Limb (tissue), 2 donors: Measurements from ENCODE around the gene SNAP25.

Experiments used
- DNase-seq, 2 donors: peaks; one replicate each; pipeline ENCODE4 v3.0.0-alpha.2; 2016; ENCODE audit errors: extremely low spot score in 2 of 2

SNAP25 gene

GRCh38 chr20:10218536-10219451, at the start of gene SNAP25:
SNAP25 (plus strand) TSS chr20:10218830; CDS start chr20:10275492, 56,662 bp downstream.
- peak; percentile 84 to 93 for DNase-seq

DNA sequence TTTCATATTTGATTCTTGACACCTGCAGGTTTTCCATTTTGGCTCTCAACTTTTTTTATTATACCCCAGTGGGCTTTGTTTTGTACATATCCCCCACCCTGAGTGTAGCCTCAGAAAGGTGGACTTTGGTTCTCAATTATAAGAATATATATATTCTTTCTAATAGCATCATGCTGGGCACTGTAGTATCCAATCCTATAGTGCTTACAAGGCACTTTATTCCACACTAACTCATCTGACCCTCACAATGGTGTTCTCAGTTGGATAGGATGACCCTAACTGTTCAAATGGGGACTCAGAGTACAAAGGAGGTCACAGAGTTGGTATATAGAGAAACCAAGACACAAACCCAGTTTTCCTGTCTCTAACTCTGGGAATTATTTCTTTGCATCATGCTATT, 48.9 kb upstream of the SNAP25 start:
- DNase-seq: no peak

GRCh38 chr20:10170261-10170660, 48.4 kb upstream of the SNAP25 start:
- no peak for DNase-seq

DNA sequence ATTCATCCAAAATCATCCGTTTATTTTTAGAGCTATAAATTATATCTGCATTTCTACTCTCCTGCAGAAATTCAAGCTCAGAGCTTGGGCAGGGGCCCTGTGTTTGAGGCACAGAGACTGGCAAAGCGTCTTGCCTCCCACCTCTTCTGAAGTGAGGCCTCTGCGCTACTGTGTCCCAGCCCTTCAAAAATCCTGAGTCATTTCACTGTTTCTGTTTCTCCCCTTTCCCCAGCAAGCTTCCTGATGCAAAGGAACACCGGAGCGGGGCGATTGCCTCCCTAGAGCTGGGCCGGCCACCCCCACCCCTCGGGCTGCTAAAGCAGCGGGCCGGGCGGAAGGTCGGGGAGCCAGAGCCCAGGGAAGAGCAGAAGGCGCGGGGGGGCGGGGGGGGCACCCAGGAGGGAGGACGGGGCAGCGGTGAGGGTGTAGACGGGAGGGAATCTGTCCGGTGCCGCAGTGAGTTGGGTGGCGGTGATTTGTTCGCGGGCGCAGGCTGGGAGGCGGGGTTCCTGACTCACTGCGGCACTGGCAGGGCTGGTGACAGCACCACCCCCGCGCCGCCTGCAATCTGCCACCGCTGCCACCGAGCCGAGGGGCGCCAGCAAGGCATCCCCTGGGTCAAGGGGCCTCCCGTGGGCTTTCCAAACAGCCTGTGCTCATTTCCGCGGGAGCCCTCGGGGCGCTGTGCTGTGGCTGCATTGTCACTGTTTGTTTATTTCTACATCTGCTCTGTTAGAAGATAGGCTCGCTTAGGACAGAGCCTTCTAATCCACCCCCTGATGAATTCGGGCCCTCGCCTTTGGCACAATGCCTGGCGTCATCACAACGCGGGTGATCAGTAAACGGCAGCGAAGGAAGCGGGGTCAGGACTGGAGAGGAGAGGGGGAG, 46.5 kb upstream of the SNAP25 start:
- DNase-seq: peak in 1 of 2 donors; percentile 61

GRCh38 chr20:10172998-10173655, 45.5 kb upstream of the SNAP25 start:
- no peak for DNase-seq

DNA sequence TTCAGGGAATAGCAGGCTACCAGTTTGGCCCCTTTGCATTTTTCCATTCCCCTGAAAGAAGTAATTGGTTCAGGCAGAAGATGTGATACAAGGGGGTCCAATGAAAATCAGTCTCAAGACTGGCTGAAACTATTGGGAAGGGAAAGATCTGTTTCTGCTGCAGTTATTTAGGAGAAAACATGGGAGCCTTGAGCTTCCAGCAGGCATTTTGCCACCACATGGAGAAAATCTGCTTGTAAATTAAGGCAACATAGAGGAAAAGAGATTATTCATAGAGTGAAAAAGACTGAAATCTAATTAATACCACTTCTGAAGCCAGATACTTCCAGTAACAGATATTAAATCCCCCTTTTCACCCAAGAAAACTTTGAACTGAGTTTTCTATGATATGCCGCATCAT, 44.2 kb upstream of the SNAP25 start:
- DNase-seq: no peak

- no peak for DNase-seq
Measured at GRCh38 chr20:10177326-10177725, 41.3 kb upstream of the SNAP25 start.

- DNase-seq: no peak
Measured at GRCh38 chr20:10178091-10178490, 40.5 kb upstream of the SNAP25 start.

- no peak for DNase-seq
Measured at GRCh38 chr20:10178727-10179313, 39.8 kb upstream of the SNAP25 start.

DNA sequence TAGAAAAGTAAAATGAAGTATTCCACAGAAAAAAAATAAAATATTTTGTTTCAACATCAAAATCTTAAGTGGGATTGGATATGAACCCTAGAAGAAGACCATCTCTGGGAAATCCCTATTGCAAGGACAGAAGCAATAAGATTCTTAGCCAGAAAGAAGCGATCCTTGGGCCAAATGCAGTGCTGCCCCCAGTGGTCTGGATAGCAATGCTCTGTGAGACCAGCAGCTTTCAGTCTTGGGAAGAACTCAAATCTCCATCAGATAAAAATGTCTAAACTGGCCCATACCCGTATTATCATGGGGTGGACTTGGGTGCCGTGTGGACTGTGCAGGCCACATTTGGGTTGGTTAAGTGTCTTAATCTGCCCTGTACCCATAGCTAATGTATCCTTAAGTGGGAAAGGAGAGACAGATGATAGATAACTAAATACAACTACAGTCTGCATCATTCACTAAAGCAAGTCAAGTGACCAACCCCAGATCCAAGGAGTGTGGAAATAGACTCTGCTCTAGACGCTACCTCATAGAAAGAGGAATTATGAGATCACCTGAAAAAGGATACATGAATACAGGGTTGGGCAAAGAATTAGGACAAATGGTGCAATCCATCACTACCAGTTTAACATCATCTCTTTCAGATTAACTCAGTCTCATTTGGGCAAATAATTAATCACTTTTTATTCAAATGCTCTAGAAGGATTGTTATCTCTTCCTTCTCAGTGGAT, 38.9 kb upstream of the SNAP25 start:
- no peak for DNase-seq

GRCh38 chr20:10180651-10181235, 37.9 kb upstream of the SNAP25 start:
- DNase-seq: peak in 1 of 2 donors; percentile 22

DNA sequence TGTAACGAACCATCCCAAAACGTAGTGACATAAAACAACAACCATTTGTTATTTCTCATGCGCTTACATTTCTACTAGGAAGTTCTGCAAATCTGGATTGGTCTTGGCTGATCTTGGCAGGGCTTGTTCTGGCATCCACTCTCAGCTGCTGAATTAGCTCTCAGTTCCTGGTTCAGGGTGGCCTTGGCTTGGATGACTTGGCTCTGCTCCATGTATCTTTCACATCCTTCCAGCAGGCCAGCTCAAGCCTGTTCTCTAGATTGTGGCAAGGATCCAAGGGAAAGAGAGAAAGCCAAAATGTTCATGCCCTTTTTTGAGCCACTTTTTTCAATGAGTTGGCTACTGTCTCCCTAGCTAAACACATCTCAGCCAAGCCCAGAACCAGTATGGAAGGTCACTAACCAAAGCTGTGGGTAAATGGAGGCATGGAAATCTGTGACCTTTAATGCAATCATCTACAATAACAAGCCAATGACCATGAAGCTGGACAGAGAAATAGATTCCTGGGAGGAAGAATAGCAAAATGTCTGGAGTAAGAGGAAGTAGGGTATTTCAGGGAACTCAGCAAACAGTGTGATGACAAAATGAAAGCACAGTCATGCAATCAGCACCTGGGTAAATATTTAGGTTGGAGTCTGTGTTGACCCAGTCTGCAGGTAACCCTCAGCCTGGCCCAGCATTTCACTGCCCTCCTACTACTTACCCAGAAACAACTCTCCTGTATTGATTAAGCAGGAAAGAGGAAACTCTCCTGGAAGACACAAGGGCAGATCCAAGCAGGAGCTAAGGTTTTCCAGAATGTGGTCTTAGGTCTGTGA, 32.7 kb upstream of the SNAP25 start:
- no peak for DNase-seq

DNA sequence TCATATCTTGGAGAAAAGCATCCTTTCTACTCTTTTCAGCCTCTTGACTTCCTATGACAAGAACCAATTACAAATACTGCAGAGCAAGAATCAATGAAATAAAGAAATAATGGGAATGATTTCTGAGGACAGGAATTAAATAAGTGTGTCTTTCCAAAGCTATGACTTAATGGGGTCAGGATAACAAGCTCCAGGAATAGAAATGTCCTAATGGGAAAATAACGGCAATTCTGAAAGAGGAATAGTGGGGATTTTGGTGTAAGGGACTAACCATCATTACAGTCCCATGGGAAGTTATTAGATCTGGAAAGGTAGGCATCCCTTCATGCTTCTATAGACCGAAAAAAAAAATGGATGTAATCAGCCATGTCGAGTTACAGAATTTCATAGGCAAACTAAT, 28.2 kb upstream of the SNAP25 start:
- DNase-seq: no peak

DNA sequence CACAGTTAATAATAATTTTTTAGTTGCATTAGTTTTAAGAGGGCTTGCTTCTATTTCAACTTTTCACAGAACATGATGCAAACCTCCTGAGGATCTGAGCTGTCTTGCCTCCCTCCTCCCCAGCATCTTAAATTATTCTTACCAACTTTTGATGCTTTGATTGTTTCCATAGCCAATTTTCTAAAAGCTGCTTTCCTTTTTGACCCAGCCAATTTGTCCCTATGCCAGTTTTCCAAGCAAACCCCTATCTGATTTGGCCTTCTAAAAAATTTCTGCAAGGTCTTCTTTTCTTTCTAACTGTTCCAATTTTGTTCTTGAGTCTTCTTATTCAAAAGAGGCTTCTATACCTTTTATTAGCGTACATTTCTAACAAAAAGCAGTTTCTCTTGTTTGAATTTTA, 26.5 kb upstream of the SNAP25 start:
- DNase-seq: no peak

- DNase-seq: no peak
Measured at GRCh38 chr20:10194166-10194565, 24.5 kb upstream of the SNAP25 start.

DNA sequence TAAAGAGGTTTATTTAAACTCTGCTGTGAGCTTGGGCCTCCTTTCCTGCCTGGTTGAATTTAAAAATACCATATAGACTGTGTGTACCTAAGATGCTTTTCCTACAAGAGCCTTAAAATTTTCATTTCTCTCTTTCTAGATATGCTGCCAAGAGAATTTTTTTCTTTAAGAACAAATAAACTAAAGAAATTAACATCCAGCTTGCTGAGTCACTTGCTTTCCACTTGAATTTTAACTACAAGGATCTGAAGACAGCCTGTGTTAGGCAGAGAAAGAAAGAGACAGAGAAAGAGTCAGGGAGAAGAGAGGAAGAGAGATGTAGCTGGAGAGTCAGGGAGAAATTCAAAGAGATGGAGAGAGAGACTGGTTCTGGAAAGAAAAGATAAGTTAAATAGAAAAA, 18.3 kb upstream of the SNAP25 start:
- DNase-seq: no peak

GRCh38 chr20:10201321-10201870, 17.2 kb upstream of the SNAP25 start:
- no peak for DNase-seq

GRCh38 chr20:10209091-10209490, 9.5 kb upstream of the SNAP25 start:
- no peak for DNase-seq

GRCh38 chr20:10213526-10213925, 5.1 kb upstream of the SNAP25 start:
- DNase-seq: no peak
